Mucosa of rectum (tissue), 2 donors: ENCODE measurements around the gene SLC6A11.

Experiments used
- H3K27ac ChIP-seq, 2 donors: one replicate each; pipeline ENCODE4 v1.7.0; 2013; ENCODE audit warnings: inconsistent platforms in 2 of 2, low read depth in 2 of 2, low read length in 2 of 2
- H3K27me3 ChIP-seq, 2 donors: one replicate each; pipeline ENCODE4 v1.7.0; 2013; ENCODE audit warnings: low read length in 2 of 2; ENCODE audit not compliant: control insufficient read depth in 2 of 2, insufficient read depth in 2 of 2
- H3K36me3 ChIP-seq, 2 donors: one replicate each; pipeline ENCODE4 v1.7.0; 2013; ENCODE audit warnings: low read length in 2 of 2; ENCODE audit not compliant: control insufficient read depth in 2 of 2, insufficient read depth in 2 of 2
- H3K4me1 ChIP-seq, 2 donors: one replicate each; pipeline ENCODE4 v1.7.0; 2013; ENCODE audit warnings: low read length in 2 of 2, mild to moderate bottlenecking in 1 of 2; ENCODE audit not compliant: control insufficient read depth in 2 of 2, insufficient read depth in 2 of 2
- H3K4me3 ChIP-seq, 2 donors: one replicate each; pipeline ENCODE4 v1.7.0; 2013; ENCODE audit warnings: low read length in 2 of 2
- H3K9ac ChIP-seq, 2 donors: one replicate each; pipeline ENCODE4 v1.7.0; 2013; ENCODE audit warnings: low read length in 2 of 2, low read depth in 1 of 2, mild to moderate bottlenecking in 1 of 2
- H3K9me3 ChIP-seq, 2 donors: one replicate each; pipeline ENCODE4 v1.7.0; 2013; ENCODE audit warnings: low read length in 2 of 2; ENCODE audit not compliant: control insufficient read depth in 2 of 2
- donor health status: healthy.
- donor health status: Normal muscosa, but diverticular disease.

Gene SLC6A11

GRCh38 chr3:10815487-10815886 is 541 bp upstream of the SLC6A11 start:
- H3K36me3 ChIP-seq: no peaks in the 10 kb centered on the region
- H3K4me1 ChIP-seq: no peaks in the 10 kb centered on the region
- no peak overlapping the region for H3K27ac ChIP-seq
- peaks cover 4 to 6% of the 10 kb centered on the region in 2 donors for H3K27me3 ChIP-seq
- H3K4me3 ChIP-seq: no peak overlapping the region
- H3K9me3 ChIP-seq: no peaks in the 10 kb centered on the region
- no peak overlapping the region for H3K9ac ChIP-seq

- no peaks in the 10 kb centered on the region for H3K4me1 ChIP-seq
- no peak overlapping the region for H3K27ac ChIP-seq
- no peaks in the 10 kb centered on the region for H3K9me3 ChIP-seq
- H3K27me3 ChIP-seq: peaks cover 6% of the 10 kb centered on the region in 2 donors
- H3K9ac ChIP-seq: no peak overlapping the region
- H3K36me3 ChIP-seq: no peaks in the 10 kb centered on the region
- H3K4me3 ChIP-seq: no peak overlapping the region
These were observed 830 bp downstream of the SLC6A11 start for GRCh38 chr3:10816863-10817253.

GRCh38 chr3:10817506-10817905 is 1.5 kb downstream of the SLC6A11 start:
- no peak overlapping the region for H3K27ac ChIP-seq
- no peak overlapping the region for H3K4me3 ChIP-seq
- no peaks in the 10 kb centered on the region for H3K4me1 ChIP-seq
- no peaks in the 10 kb centered on the region for H3K36me3 ChIP-seq
- peaks cover 6% of the 10 kb centered on the region in 2 donors for H3K27me3 ChIP-seq
- H3K9me3 ChIP-seq: no peaks in the 10 kb centered on the region
- H3K9ac ChIP-seq: no peak overlapping the region

- no peak overlapping the region for H3K27ac ChIP-seq
- H3K36me3 ChIP-seq: no peaks in the 10 kb centered on the region
- no peak overlapping the region for H3K9ac ChIP-seq
- H3K27me3 ChIP-seq: peaks cover 0 to 6% of the 10 kb centered on the region in 2 donors
- H3K4me1 ChIP-seq: no peaks in the 10 kb centered on the region
- H3K4me3 ChIP-seq: no peak overlapping the region
- H3K9me3 ChIP-seq: no peaks in the 10 kb centered on the region
These were observed 6.0 kb downstream of the SLC6A11 start for GRCh38 chr3:10822055-10822454.

GRCh38 chr3:10822708-10823515 is 6.9 kb downstream of the SLC6A11 start:
- Histone ChIP-seq H3K36me3 (no peaks in the 10 kb centered on the region), H3K27me3 (peaks cover 0 to 3% of the 10 kb centered on the region in 2 donors)

GRCh38 chr3:10823516-10823818 is 7.4 kb downstream of the SLC6A11 start:
- H3K36me3 ChIP-seq: no peaks in the 10 kb centered on the region
- peaks cover 0 to 3% of the 10 kb centered on the region in 2 donors for H3K27me3 ChIP-seq
- no peak overlapping the region for H3K9ac ChIP-seq
- no peaks in the 10 kb centered on the region for H3K9me3 ChIP-seq
- H3K4me1 ChIP-seq: no peaks in the 10 kb centered on the region
- H3K4me3 ChIP-seq: no peak overlapping the region
- H3K27ac ChIP-seq: no peak overlapping the region

More at GRCh38 chr3:10822708-10823515, 6.9 kb downstream of the SLC6A11 start:
- no peaks in the 10 kb centered on the region for H3K9me3 ChIP-seq
- H3K27ac ChIP-seq: no peak overlapping the region
- H3K9ac ChIP-seq: no peak overlapping the region
- no peaks in the 10 kb centered on the region for H3K4me1 ChIP-seq
- no peak overlapping the region for H3K4me3 ChIP-seq

GRCh38 chr3:10824468-10824867 is 8.4 kb downstream of the SLC6A11 start:
- H3K27ac ChIP-seq: no peak overlapping the region
- no peaks in the 10 kb centered on the region for H3K9me3 ChIP-seq
- H3K4me3 ChIP-seq: no peak overlapping the region
- H3K27me3 ChIP-seq: peaks cover 0 to 3% of the 10 kb centered on the region in 2 donors
- no peaks in the 10 kb centered on the region for H3K4me1 ChIP-seq
- no peak overlapping the region for H3K9ac ChIP-seq
- H3K36me3 ChIP-seq: no peaks in the 10 kb centered on the region

GRCh38 chr3:10833855-10834414 is 17.9 kb downstream of the SLC6A11 start:
- Histone ChIP-seq H3K36me3 (no peaks in the 10 kb centered on the region), H3K27ac (no peak overlapping the region), H3K9me3 (no peaks in the 10 kb centered on the region), H3K9ac (no peak overlapping the region), H3K27me3 (peaks cover 2 to 3% of the 10 kb centered on the region in 2 donors), H3K4me3 (no peak overlapping the region), H3K4me1 (no peaks in the 10 kb centered on the region)

- Histone ChIP-seq H3K27me3 (peaks cover 2 to 3% of the 10 kb centered on the region in 2 donors), H3K9ac (no peak overlapping the region), H3K27ac (no peak overlapping the region), H3K4me3 (no peak overlapping the region), H3K4me1 (no peaks in the 10 kb centered on the region), H3K9me3 (no peaks in the 10 kb centered on the region), H3K36me3 (no peaks in the 10 kb centered on the region)
These were observed 18.9 kb downstream of the SLC6A11 start for GRCh38 chr3:10834951-10835350.

GRCh38 chr3:10835406-10835805 is 19.4 kb downstream of the SLC6A11 start:
- Histone ChIP-seq H3K4me1 (no peaks in the 10 kb centered on the region), H3K36me3 (no peaks in the 10 kb centered on the region), H3K27me3 (peaks cover 2 to 3% of the 10 kb centered on the region in 2 donors), H3K4me3 (no peak overlapping the region), H3K9me3 (no peaks in the 10 kb centered on the region), H3K9ac (no peak overlapping the region), H3K27ac (no peak overlapping the region)
